UCSD-AML1 (cell line): ENCODE measurements around the gene LTBP1.

Source experiments
- DNase-seq: peaks from one replicate; lab custom pipeline; 2025; ENCODE audit not compliant: unreplicated experiment; lab: John Stamatoyannopoulos, UW

LTBP1 gene

GRCh38 chr2:33289961-33290360 lies 343.2 kb downstream of the LTBP1 start:
- no peak for DNase-seq

- DNase-seq = no peak
Measured at GRCh38 chr2:33291278-33292013, 344.7 kb downstream of the LTBP1 start.

- DNase-seq = no peak
Measured at GRCh38 chr2:33292063-33292462, 345.3 kb downstream of the LTBP1 start.

- no peak for DNase-seq
Measured at GRCh38 chr2:33292981-33293595, 346.3 kb downstream of the LTBP1 start.

GRCh38 chr2:33298233-33298632 lies 351.5 kb downstream of the LTBP1 start:
- DNase-seq = no peak

- no peak for DNase-seq
Measured at GRCh38 chr2:33301355-33301754, 354.6 kb downstream of the LTBP1 start.

- no peak for DNase-seq
Measured at GRCh38 chr2:33302348-33302747, 355.6 kb downstream of the LTBP1 start.

- no peak for DNase-seq
Measured at GRCh38 chr2:33304032-33304864, 357.5 kb downstream of the LTBP1 start.

GRCh38 chr2:33307659-33308270 lies 361.0 kb downstream of the LTBP1 start:
- no peak for DNase-seq

- no peak for DNase-seq
Measured at GRCh38 chr2:33312355-33312754, 365.6 kb downstream of the LTBP1 start.

GRCh38 chr2:33313039-33313438 lies 366.3 kb downstream of the LTBP1 start:
- DNase-seq = no peak

- DNase-seq = no peak
Measured at GRCh38 chr2:33314541-33314940, 367.8 kb downstream of the LTBP1 start.

- DNase-seq = no peak
Measured at GRCh38 chr2:33316328-33316727, 369.6 kb downstream of the LTBP1 start.

GRCh38 chr2:33317369-33318007 lies 370.7 kb downstream of the LTBP1 start:
- no peak for DNase-seq

- DNase-seq = no peak
Measured at GRCh38 chr2:33318456-33318855, 371.7 kb downstream of the LTBP1 start.

- DNase-seq = no peak
Measured at GRCh38 chr2:33320573-33320972, 373.8 kb downstream of the LTBP1 start.

- DNase-seq = no peak
Measured at GRCh38 chr2:33321236-33321771, 374.6 kb downstream of the LTBP1 start.

GRCh38 chr2:33321876-33322483 lies 375.2 kb downstream of the LTBP1 start:
- no peak for DNase-seq

GRCh38 chr2:33322612-33323011 lies 375.9 kb downstream of the LTBP1 start:
- no peak for DNase-seq

- no peak for DNase-seq
Measured at GRCh38 chr2:33323957-33324356, 377.2 kb downstream of the LTBP1 start.
